Body of pancreas (tissue), 4 donors: ENCODE data around the gene CYFIP1.

Experiments used
- POLR2A ChIP-seq, 3 donors: fragments of 450-650 bp; IDR thresholded peaks; one replicate each; pipeline ENCODE4 v1.6.1; 2016; ENCODE audit warnings: antibody characterized with exemption in 3 of 3, mild to moderate bottlenecking in 2 of 3
- TF ChIP-seq, protein P1 (sequence below), 7 experiments: fragments of 450-650 bp in 4 of 7; fragments of 200-600 bp in 3 of 7; sonication (generic) in 3 of 7; IDR thresholded peaks; one replicate each; pipeline ENCODE4 v1.5.1; 2016 to 2019; ENCODE audit warnings: antibody characterized with exemption in 7 of 7

DNA sequence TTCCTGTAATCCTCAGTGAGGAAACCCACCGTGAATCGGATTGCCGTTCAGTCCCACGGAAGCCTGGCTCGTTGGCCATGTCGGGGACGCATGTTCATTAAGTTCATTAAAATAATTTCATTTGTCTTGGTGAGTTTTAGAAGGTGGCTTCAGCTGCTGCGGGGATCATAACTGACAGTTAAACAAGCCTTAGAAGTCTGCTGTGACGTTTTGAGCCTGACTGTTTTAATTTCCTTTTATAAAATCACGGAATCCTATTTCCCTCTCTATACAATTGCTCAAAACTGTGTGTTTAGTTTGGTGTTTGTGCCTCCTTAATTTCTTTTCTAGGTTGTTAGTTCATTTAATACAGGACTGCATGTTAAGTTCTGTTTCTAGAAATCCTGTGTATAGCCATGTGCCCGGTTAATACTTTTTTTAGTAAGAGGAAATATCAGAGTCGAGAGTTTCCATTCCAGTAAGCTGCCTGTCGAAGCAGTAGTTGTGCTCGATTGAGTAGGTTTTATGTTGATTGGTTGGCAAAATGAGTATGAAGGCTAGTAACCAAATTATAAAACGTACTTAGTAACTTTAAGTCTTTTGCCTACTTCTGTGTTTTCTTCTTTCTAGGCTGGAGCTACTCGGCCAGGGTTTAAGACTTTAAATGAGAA is 141.0 kb downstream of the CYFIP1 start:
- no peak for TF ChIP-seq POLR2A (IDR thresholded peaks at IDR 0.05)
- TF ChIP-seq, protein P1, sequence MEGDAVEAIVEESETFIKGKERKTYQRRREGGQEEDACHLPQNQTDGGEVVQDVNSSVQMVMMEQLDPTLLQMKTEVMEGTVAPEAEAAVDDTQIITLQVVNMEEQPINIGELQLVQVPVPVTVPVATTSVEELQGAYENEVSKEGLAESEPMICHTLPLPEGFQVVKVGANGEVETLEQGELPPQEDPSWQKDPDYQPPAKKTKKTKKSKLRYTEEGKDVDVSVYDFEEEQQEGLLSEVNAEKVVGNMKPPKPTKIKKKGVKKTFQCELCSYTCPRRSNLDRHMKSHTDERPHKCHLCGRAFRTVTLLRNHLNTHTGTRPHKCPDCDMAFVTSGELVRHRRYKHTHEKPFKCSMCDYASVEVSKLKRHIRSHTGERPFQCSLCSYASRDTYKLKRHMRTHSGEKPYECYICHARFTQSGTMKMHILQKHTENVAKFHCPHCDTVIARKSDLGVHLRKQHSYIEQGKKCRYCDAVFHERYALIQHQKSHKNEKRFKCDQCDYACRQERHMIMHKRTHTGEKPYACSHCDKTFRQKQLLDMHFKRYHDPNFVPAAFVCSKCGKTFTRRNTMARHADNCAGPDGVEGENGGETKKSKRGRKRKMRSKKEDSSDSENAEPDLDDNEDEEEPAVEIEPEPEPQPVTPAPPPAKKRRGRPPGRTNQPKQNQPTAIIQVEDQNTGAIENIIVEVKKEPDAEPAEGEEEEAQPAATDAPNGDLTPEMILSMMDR (IDR thresholded peaks at IDR 0.05), result no peak
